Cardiac fibroblast (primary cell): Measurements from ENCODE around the gene MVD.
"Not testable (repeated sequence)": the region's sequence is repeated elsewhere in the genome, so short reads cannot be mapped to it uniquely, and the experiment has no call there.

ENCODE experiments used
- DNase-seq, 2 donors: peaks; one replicate each; pipeline versions ENCODE4 v3.0.0 to v3.0.0-alpha.2; 2010; ENCODE audit warnings: low read depth in 2 of 2
- H3K4me3 ChIP-seq, 2 donors: replicated peaks in 1 of 2; 1 replicate in 1 of 2; 2 replicates in 1 of 2; pipeline ENCODE4 v1.5.1; 2011; ENCODE audit warnings: low read depth in 2 of 2, low read length in 2 of 2, mild to moderate bottlenecking in 2 of 2, moderate library complexity in 1 of 2
- CTCF ChIP-seq: IDR thresholded peaks from one replicate; pipeline ENCODE4 v1.5.1; 2011; ENCODE audit warnings: low read depth, mild to moderate bottlenecking, low read length, inconsistent platforms

The MVD gene

GRCh38 chr16:88671806-88672205, 8.9 kb upstream of the MVD start:
- no peak overlapping the region for H3K4me3 ChIP-seq
- no peak for DNase-seq
- no peak for TF ChIP-seq CTCF

DNA sequence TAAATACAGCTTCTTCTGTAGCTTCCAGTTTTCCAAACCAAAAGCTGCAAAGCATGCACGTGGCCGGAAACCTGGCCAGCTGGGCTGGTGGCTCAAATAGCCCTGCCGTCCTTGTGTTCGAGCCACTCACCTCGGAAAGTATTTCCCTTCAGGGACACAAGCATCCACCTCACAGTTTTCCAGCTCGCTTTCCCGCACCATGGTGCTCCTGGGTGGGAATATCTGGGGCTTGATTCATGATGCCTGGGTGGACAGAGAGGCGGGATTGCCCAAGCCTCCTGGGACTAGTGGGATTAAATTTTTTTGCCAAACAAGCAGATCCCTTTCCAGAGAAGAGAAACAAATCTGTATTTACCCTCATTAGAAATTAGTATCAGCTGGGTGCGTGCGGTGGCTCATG, 7.1 kb upstream of the MVD start:
- no peak overlapping the region for H3K4me3 ChIP-seq
- TF ChIP-seq CTCF, result no peak
- DNase-seq, result peak in 1 of 2 donors; percentile 43

DNA sequence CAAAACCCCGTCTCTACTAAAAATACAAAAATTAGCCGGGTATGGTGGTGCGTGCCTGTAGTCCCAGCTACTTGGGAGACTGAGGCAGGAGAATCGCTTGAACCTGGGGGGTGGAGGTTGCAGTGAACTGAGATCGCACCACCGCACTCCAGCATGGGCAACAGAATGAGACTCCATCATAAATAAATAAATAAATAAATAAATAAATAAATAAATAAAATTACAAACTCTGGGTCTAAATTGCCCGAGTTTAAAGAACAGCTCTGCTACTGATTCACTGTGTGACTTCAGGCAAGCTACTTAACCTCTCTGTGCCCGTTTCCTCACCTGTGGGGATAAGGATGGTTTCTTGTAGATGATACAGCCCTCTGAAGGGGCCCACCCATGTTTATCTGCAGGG, 6.6 kb upstream of the MVD start:
- H3K4me3 ChIP-seq, DNase-seq: not testable (repeated sequence)

- DNase-seq, result peak in 1 of 2 donors; percentile 32
- no peak overlapping the region for H3K4me3 ChIP-seq
- TF ChIP-seq CTCF, result peak; percentile 26
Measured at GRCh38 chr16:88667461-88667860, 4.6 kb upstream of the MVD start.

GRCh38 chr16:88665570-88665969, 2.7 kb upstream of the MVD start:
- H3K4me3 ChIP-seq, result no peak overlapping the region
- no peak for DNase-seq
- no peak for TF ChIP-seq CTCF

DNA sequence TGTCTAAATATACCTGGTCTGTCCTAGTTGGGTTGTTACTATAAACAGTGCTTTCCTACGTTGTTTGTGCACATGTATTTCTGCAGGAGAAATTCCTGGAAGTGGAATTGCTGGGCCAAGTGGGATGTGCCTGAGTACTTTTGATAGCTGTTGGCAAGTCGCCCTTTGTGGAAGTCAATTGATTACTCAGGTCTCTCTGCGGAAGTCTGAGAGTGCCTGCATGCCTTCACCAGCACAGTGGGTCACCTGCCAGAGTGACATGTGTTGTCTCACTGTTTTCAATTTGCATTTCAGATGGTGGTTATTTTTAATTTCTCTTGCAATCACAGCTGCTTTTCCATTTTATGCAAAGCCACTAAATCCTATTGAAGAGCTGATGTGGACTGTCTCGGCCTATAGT, 2.3 kb upstream of the MVD start:
- DNase-seq, result no peak
- no peak for TF ChIP-seq CTCF
- H3K4me3 ChIP-seq, result no peak overlapping the region

DNA sequence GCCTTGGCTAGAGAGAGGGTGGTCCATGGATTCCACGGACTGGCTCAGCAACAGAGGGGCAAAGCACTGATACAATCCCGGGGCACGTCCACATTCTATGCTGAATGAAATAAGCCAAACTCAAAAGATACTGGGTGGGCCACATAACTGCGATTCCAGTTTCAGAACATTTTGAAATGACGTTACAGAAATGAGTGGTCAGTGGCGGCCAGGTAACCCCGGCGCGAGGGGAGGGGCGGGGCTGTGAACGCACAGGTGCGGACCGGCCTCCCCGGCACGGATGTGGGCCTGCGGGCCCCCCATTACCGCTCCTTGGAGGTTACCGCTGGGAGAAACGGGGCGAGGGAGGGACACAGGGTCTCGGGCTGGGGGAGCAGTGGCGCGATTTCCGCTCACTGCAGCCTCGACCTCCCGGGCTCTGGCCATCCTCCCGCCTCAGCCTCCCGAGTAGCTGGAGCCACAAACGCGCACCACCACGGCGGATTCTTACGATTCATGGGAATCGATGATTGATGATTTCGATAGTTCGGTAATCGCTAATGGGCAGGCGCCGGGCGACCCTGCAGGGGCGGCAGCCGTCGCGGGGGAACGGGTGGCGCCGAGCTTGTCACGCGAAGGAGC, 559 bp downstream of the MVD start:
- no peak for DNase-seq
- peak overlapping the region; percentile 88 to 95 for H3K4me3 ChIP-seq
- TF ChIP-seq CTCF, result no peak
